HepG2 (cell line): ENCODE data around the gene NPTXR. TPM values are rescaled to one million over a fixed set of nuclear protein-coding genes. Genes with fewer than 3 reads are reported as not detected.
A peak's percentile ranks its signal among the peaks of the same experiment; 100 is the strongest.

ENCODE experiments used
- ATAC-seq: fragments of 200-7000 bp; cut with Tn5 transposase; 3 replicates; pipeline ENCODE4 v1.9.1; 2020; ENCODE audit warnings: mild to moderate bottlenecking, moderate library complexity
- BruUV-seq: library from RNA; stranded (reverse); fragments of 400-500 nt; replicated peaks from 2 replicates; lab custom pipeline; 2021; lab: Mats Ljungman, UMichigan
- CTCF ChIA-PET: fragments of 300-600 bp; formaldehyde crosslinking; extraction: SDS; loops from one replicate; lab custom pipeline; 2021; ENCODE audit warnings: low total read pairs, inconsistent platforms, low intra/inter-chr PET ratio; lab: Yijun Ruan, JAX
- POLR2A ChIA-PET: fragments of 350-600 bp; sonication (Branson Sonifier 250); formaldehyde crosslinking; loops from one replicate; lab custom pipeline; 2020; ENCODE audit warnings: antibody characterized with exemption, inconsistent platforms; lab: Yijun Ruan, JAX
- DNase-seq: peaks from one replicate; pipeline ENCODE4 v3.0.0-alpha.2; 2015; ENCODE audit warnings: low spot score
- FAIRE-seq: peaks from 3 replicates; lab custom pipeline; 2011; peaks lifted over from hg19 to GRCh38; lab: Jason Lieb, UNC
- H2AFZ ChIP-seq: one replicate; pipeline ENCODE4 v1.6.1; 2011; ENCODE audit warnings: low read length, inconsistent platforms
- H3K27ac ChIP-seq: fragments of 300-600 bp; 3 replicates; pipeline ENCODE4 v1.8.0; 2011; ENCODE audit warnings: mixed run types, mild to moderate bottlenecking, mixed read lengths, low read length, inconsistent platforms; ENCODE audit not compliant: insufficient read depth; ENCODE audit errors: extremely low read length
- H3K27me3 ChIP-seq, 2 experiments: fragments of 200-600 bp in 1 of 2; 2 replicates in 1 of 2; 3 replicates in 1 of 2; pipeline versions ENCODE4 v1.6.0 to v1.8.0; 2011; ENCODE audit warnings: low read length in 2 of 2, mild to moderate bottlenecking in 2 of 2, moderate library complexity in 2 of 2, inconsistent platforms in 1 of 2; ENCODE audit not compliant: insufficient read depth in 2 of 2, control insufficient read depth in 1 of 2
- H3K36me3 ChIP-seq, 2 experiments: fragments of 200-600 bp in 1 of 2; replicated peaks in 1 of 2; 2 replicates in 1 of 2; 3 replicates in 1 of 2; pipeline versions ENCODE4 v1.5.1 to v1.8.0; 2011; ENCODE audit warnings: low read length in 2 of 2, inconsistent platforms in 1 of 2; ENCODE audit not compliant: insufficient read depth in 2 of 2, control insufficient read depth in 1 of 2
- H3K4me1 ChIP-seq: 2 replicates; pipeline ENCODE4 v1.5.1; 2012; ENCODE audit warnings: low read length, inconsistent platforms; ENCODE audit not compliant: insufficient read depth
- H3K4me2 ChIP-seq: 2 replicates; pipeline ENCODE4 v1.6.0; 2011; ENCODE audit warnings: low read depth, low read length, inconsistent platforms
- H3K4me3 ChIP-seq, 3 experiments: fragments of 200-600 bp in 1 of 3; sonication (generic), shearing (Covaris generic) in 1 of 3; replicated peaks in 1 of 3; 2 replicates each; pipeline ENCODE4 v1.5.1; 2011 to 2016; ENCODE audit warnings: low read length in 3 of 3, inconsistent platforms in 2 of 3, low read depth in 2 of 3, mild to moderate bottlenecking in 2 of 3, control low read depth in 1 of 3, mixed read lengths in 1 of 3; ENCODE audit not compliant: insufficient read depth in 1 of 3
- H3K79me2 ChIP-seq: one replicate; pipeline ENCODE4 v1.6.1; 2011; ENCODE audit warnings: low read length, inconsistent platforms; ENCODE audit not compliant: insufficient read depth
- H3K9ac ChIP-seq: 2 replicates; pipeline ENCODE4 v1.6.0; 2011; ENCODE audit warnings: mild to moderate bottlenecking, low read depth, low read length, inconsistent platforms; ENCODE audit not compliant: insufficient read depth
- H3K9me3 ChIP-seq: 2 replicates; pipeline ENCODE4 v1.5.1; 2012; ENCODE audit warnings: mild to moderate bottlenecking, low read length
- H4K20me1 ChIP-seq: 2 replicates; pipeline ENCODE4 v1.6.0; 2011; ENCODE audit warnings: inconsistent platforms, mild to moderate bottlenecking, low read length, moderate library complexity; ENCODE audit not compliant: insufficient read depth
- ADNP ChIP-seq: sonication (generic); formaldehyde crosslinking; IDR thresholded peaks from 2 replicates; pipeline ENCODE4 v1.4.0; 2020; ENCODE audit warnings: missing genetic modification reagents
- DBP ChIP-seq: sonication (generic); formaldehyde crosslinking; IDR thresholded peaks from 2 replicates; pipeline ENCODE4 v1.4.0; 2020; ENCODE audit warnings: missing genetic modification reagents; ENCODE audit errors: not compliant biosample characterization
- HOXA5 ChIP-seq: sonication (generic); formaldehyde crosslinking; IDR thresholded peaks from 2 replicates; pipeline ENCODE4 v1.4.0; 2020; ENCODE audit warnings: missing genetic modification reagents
- POLR2G ChIP-seq: fragments of 200-400 bp; formaldehyde crosslinking; IDR thresholded peaks from 2 replicates; pipeline ENCODE4 v1.6.1; 2018; ENCODE audit warnings: mild to moderate bottlenecking, low read depth, low read length, moderate library complexity
- RARG ChIP-seq: sonication (generic); formaldehyde crosslinking; IDR thresholded peaks from 2 replicates; pipeline ENCODE4 v1.4.0; 2020; ENCODE audit warnings: low read depth, mild to moderate bottlenecking, missing genetic modification reagents
- SIX1 ChIP-seq: sonication (generic); formaldehyde crosslinking; IDR thresholded peaks from 2 replicates; pipeline ENCODE4 v1.4.0; 2020; ENCODE audit warnings: missing genetic modification reagents, borderline replicate concordance
- SMYD3 ChIP-seq: sonication (generic); formaldehyde crosslinking; IDR thresholded peaks from 2 replicates; pipeline ENCODE4 v1.8.1; 2023; ENCODE audit warnings: mild to moderate bottlenecking, missing genetic modification reagents
- SRF ChIP-seq: IDR thresholded peaks from 2 replicates; pipeline ENCODE4 v1.6.1; 2011; ENCODE audit warnings: mild to moderate bottlenecking, low read depth, low read length, moderate library complexity
- ZNF121 ChIP-seq: sonication (generic); formaldehyde crosslinking; IDR thresholded peaks from 2 replicates; pipeline ENCODE4 v1.5.0; 2020; ENCODE audit warnings: mild to moderate bottlenecking, missing genetic modification reagents
- ZNF292 ChIP-seq: sonication (generic); formaldehyde crosslinking; IDR thresholded peaks from 2 replicates; pipeline ENCODE4 v1.8.1; 2022; ENCODE audit warnings: mild to moderate bottlenecking, low read depth, missing genetic modification reagents, borderline replicate concordance
- ZNF616 ChIP-seq: sonication (generic); formaldehyde crosslinking; IDR thresholded peaks from 2 replicates; pipeline ENCODE4 v1.5.0; 2020; ENCODE audit warnings: low read depth, mild to moderate bottlenecking, missing genetic modification reagents
- ZNF883 ChIP-seq: sonication (generic); formaldehyde crosslinking; IDR thresholded peaks from 2 replicates; pipeline ENCODE4 v1.5.1; 2020; ENCODE audit warnings: mild to moderate bottlenecking, missing genetic modification reagents; ENCODE audit errors: not compliant biosample characterization
- WGBS: methylation state at CpG from one replicate; pipeline ENCODE4 v1.1.6; 2017; ENCODE audit warnings: low lambda C conversion rate; 5-methylcytosine and 5-hydroxymethylcytosine counted together
- in situ Hi-C: cut with HindIII; loops from 2 replicates; pipeline ENCODE4 v1.10.0; 2017; ENCODE audit warnings: low pct_unique_long_range_greater_than_20kb; ENCODE audit not compliant: extremely low pct_ligation_motif_present
- intact Hi-C: fragments of 100-400 bp; cut with micrococcal nuclease; formaldehyde crosslinking; loops from one replicate; pipeline ENCODE4 v1.10.0; 2022; ENCODE audit not compliant: unreplicated experiment
- polyA plus RNA-seq, 8 experiments: library from polyadenylated mRNA; depleted of rRNA in 3 of 8; stranded (reverse) in 7 of 8; unstranded in 1 of 8; fragments of >200 nt; fragmentation: Illumina TruSeq in 4 of 8; extraction: Trizol in 4 of 8; gene quantifications; 2 replicates each; pipeline versions ENCODE4 v1.2.1 to v1.2.3, GENCODE V29; 2011 to 2016; ENCODE audit warnings: low read depth in 4 of 8, missing spikeins in 1 of 8, mixed read lengths in 1 of 8; ENCODE audit not compliant: insufficient read depth in 1 of 8
- total RNA-seq, 5 experiments: library from RNA; depleted of rRNA; stranded (reverse); fragments of >200 nt; fragmentation: Illumina TruSeq; extraction: Trizol; gene quantifications; 2 replicates each; pipeline ENCODE4 v1.2.3, GENCODE V29; 2016; ENCODE audit warnings: low read depth in 1 of 5

Gene NPTXR
- total and polyA plus RNA-seq, 2 of the 13 experiments (the other 11 are each of a cell fraction or from before 2014, with no cell fraction given) = 2.6 to 4.8 TPM

- TF ChIP-seq DBP = no peak
- TF ChIP-seq ZNF616 (CRISPR knock-in tag) = no peak
- TF ChIP-seq SMYD3 = no peak
- no peak for TF ChIP-seq RARG (CRISPR knock-in tag)
- TF ChIP-seq ZNF121 = no peak
- no peak for TF ChIP-seq ZNF883 (CRISPR knock-in tag)
- no peak for TF ChIP-seq ZNF292 (CRISPR knock-in tag)
- no peak for TF ChIP-seq ADNP
- no peak for TF ChIP-seq SIX1 (CRISPR knock-in tag)
- TF ChIP-seq HOXA5 (CRISPR knock-in tag) = no peak
These were observed 22.2 kb upstream of the NPTXR start (continued) for GRCh38 chr22:38866024-38866398.

GRCh38 chr22:38865201-38866023, 21.6 kb upstream of the NPTXR start:
- no peak for DNase-seq
- no peak overlapping the region for H3K27ac ChIP-seq
- no peaks in the 10 kb centered on the region; a peak in 1 of 5 replicates for H3K36me3 ChIP-seq
- H3K4me3 ChIP-seq = no peak overlapping the region
- 92% methylated on average over 11 of the region's 20 CpGs for WGBS
- intact Hi-C loops (no loop called here), in situ Hi-C loops (no loop called here)
- no peak overlapping the region for H2AFZ ChIP-seq
- ATAC-seq = no peak
- H4K20me1 ChIP-seq = peaks cover 3% of the 10 kb centered on the region; the same call in 1 of the 2 replicates
- FAIRE-seq = no peak
- H3K79me2 ChIP-seq = no peaks in the 10 kb centered on the region
- no peak overlapping the region for H3K4me2 ChIP-seq
- POLR2A ChIA-PET = no interaction called here
- H3K9me3 ChIP-seq = no peaks in the 10 kb centered on the region
- H3K4me1 ChIP-seq = peaks cover 39% of the 10 kb centered on the region
- TF ChIP-seq SRF = no peak
- 0 out of 2 replicates have a peak, but pooled peaks have one; percentile 7 for TF ChIP-seq POLR2G
- TF ChIP-seq, all 625 proteins: peak for 1
- Histone ChIP-seq H3K9ac (no peak overlapping the region), H3K27me3 (no peaks in the 10 kb centered on the region)
- no TSS peak for BruUV-seq
- CTCF ChIA-PET = no interaction called here
